ENCODE measurements around the gene VSX1.

- TF ChIP-seq CTCF (IDR thresholded peaks at IDR 0.05) (no peak), POLR2A (IDR thresholded peaks at IDR 0.05) (no peak)
These were observed 50.7 kb downstream of the VSX1 start for GRCh38 chr20:25031241-25031640.
